ENCODE measurements around the gene CELA2A. TPM values are rescaled to one million over a fixed set of nuclear protein-coding genes. Genes with fewer than 3 reads are reported as not detected.
"Not testable (repeated sequence)": the region's sequence is repeated elsewhere in the genome, so short reads cannot be mapped to it uniquely, and the experiment has no call there.

The CELA2A gene
- total RNA-seq, 1 experiment from 2014 or later: not detected

DNA sequence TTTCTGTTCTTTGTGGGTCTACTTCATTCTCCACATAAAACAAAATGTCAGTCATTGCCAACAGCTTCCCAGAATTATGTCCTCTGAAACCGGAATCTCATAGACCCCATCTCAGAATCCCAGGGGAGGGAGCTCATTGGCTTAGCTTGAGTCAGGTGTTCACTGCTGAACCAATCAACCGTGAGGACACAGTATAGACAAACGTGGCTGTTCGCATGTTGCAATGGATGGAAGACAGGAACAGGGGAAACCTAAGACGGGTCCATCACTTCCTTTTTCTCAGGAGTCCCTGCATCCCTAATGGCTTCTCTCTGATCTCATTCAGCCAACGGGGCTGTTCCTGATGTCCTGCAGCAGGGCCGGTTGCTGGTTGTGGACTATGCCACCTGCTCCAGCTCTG, 9.1 kb downstream of the CELA2A start:
- H3K4me1 Mint-ChIP-seq (ENCODE audit: low read depth, unreplicated experiment): no peaks in the 10 kb centered on the region
- ChIA-PET CTCF (no interaction called here), POLR2A (interaction anchor here (0.6 kb wide), 1 partner anchor 1758 kb away, joined by 5 read pairs; no protein-coding TSS in a partner anchor)
- H3K9me3 ChIP-seq: no peaks in the 10 kb centered on the region
- H3K36me3 Mint-ChIP-seq (ENCODE audit: insufficient read depth, unreplicated experiment): no peaks in the 10 kb centered on the region
- no peaks in the 10 kb centered on the region for H3K27me3 Mint-ChIP-seq (ENCODE audit: insufficient read depth, unreplicated experiment)
- no TSS peak for BruUV-seq (replicated peaks)
- H3K27ac Mint-ChIP-seq (ENCODE audit: unreplicated experiment): no peak overlapping the region
- no peaks in the 10 kb centered on the region for H3K27me3 ChIP-seq (replicated peaks; ENCODE audit: control insufficient read depth, insufficient read depth, low read length)
- intact Hi-C loops (cut with micrococcal nuclease; ENCODE audit: unreplicated experiment): no loop called here
- H3K36me3 ChIP-seq (ENCODE audit: control insufficient read depth, insufficient read depth, low read length): no peaks in the 10 kb centered on the region
- H3K9me3 Mint-ChIP-seq (ENCODE audit: unreplicated experiment): no peaks in the 10 kb centered on the region
- no peak overlapping the region for H3K4me3 ChIP-seq (ENCODE audit: low read depth, low read length)
- no peaks in the 10 kb centered on the region for H3K4me1 ChIP-seq
- no peak for TF ChIP-seq CTCF (IDR thresholded peaks at IDR 0.05; ENCODE audit: insufficient read depth in 1 of 2, low read depth in 1 of 2, low read length in 1 of 2, severe bottlenecking in 1 of 2, unreplicated experiment in 1 of 2)
- no peak overlapping the region for H3K4me3 Mint-ChIP-seq (ENCODE audit: unreplicated experiment)
- DNase-seq: no peak

GRCh38 chr1:15466955-15467625, 10.6 kb downstream of the CELA2A start:
- H3K27me3 ChIP-seq (replicated peaks; ENCODE audit: control insufficient read depth, insufficient read depth, low read length); H3K4me1 ChIP-seq; H3K36me3 Mint-ChIP-seq (ENCODE audit: insufficient read depth, unreplicated experiment); intact Hi-C loops (cut with micrococcal nuclease; ENCODE audit: unreplicated experiment); H3K4me3 Mint-ChIP-seq (ENCODE audit: unreplicated experiment); H3K4me1 Mint-ChIP-seq (ENCODE audit: low read depth, unreplicated experiment); H3K27me3 Mint-ChIP-seq (ENCODE audit: insufficient read depth, unreplicated experiment); H3K27ac Mint-ChIP-seq (ENCODE audit: unreplicated experiment); H3K9me3 ChIP-seq; H3K36me3 ChIP-seq (ENCODE audit: control insufficient read depth, insufficient read depth, low read length); DNase-seq; H3K9me3 Mint-ChIP-seq (ENCODE audit: unreplicated experiment); BruUV-seq (replicated peaks); POLR2A ChIA-PET; H3K4me3 ChIP-seq (ENCODE audit: low read depth, low read length): not testable (repeated sequence)
- CTCF ChIA-PET: interaction anchor here (0.7 kb wide), 1 partner anchor 24 kb away, joined by 6 read pairs; no protein-coding TSS in a partner anchor

GRCh38 chr1:15468145-15468544, 11.6 kb downstream of the CELA2A start:
- Histone ChIP-seq H3K4me3 (ENCODE audit: low read depth, low read length) (no peak overlapping the region), H3K4me1 (no peaks in the 10 kb centered on the region), H3K36me3 (ENCODE audit: control insufficient read depth, insufficient read depth, low read length) (no peaks in the 10 kb centered on the region), H3K27me3 (replicated peaks; ENCODE audit: control insufficient read depth, insufficient read depth, low read length) (no peaks in the 10 kb centered on the region), H3K9me3 (no peaks in the 10 kb centered on the region)
- TF ChIP-seq CTCF (IDR thresholded peaks at IDR 0.05; ENCODE audit: insufficient read depth in 1 of 2, low read depth in 1 of 2, low read length in 1 of 2, severe bottlenecking in 1 of 2, unreplicated experiment in 1 of 2): no peak
- Mint-ChIP-seq H3K4me3 (ENCODE audit: unreplicated experiment) (no peak overlapping the region), H3K27ac (ENCODE audit: unreplicated experiment) (no peak overlapping the region), H3K4me1 (ENCODE audit: low read depth, unreplicated experiment) (no peaks in the 10 kb centered on the region), H3K36me3 (ENCODE audit: insufficient read depth, unreplicated experiment) (no peaks in the 10 kb centered on the region), H3K27me3 (ENCODE audit: insufficient read depth, unreplicated experiment) (no peaks in the 10 kb centered on the region), H3K9me3 (ENCODE audit: unreplicated experiment) (no peaks in the 10 kb centered on the region)
- no TSS peak for BruUV-seq (replicated peaks)
- POLR2A ChIA-PET: no interaction called here
- no peak for DNase-seq
- intact Hi-C loops (cut with micrococcal nuclease; ENCODE audit: unreplicated experiment): no loop called here
- CTCF ChIA-PET: interaction anchor here (0.7 kb wide), 1 partner anchor 25 kb away, joined by 6 read pairs; no protein-coding TSS in a partner anchor
